NT2/D1 (cell line): ENCODE measurements around the gene RARS1.

Experiments
- SUZ12 ChIP-seq: IDR thresholded peaks from 2 replicates; pipeline ENCODE4 v1.6.1; 2011; ENCODE audit not compliant: insufficient read length, insufficient read depth; ENCODE audit errors: extremely low read depth
- YY1 ChIP-seq: IDR thresholded peaks from 2 replicates; pipeline ENCODE4 v1.6.1; 2011; ENCODE audit not compliant: insufficient read length, insufficient read depth
- ZNF274 ChIP-seq: IDR thresholded peaks from 2 replicates; pipeline ENCODE4 v1.6.1; 2011; ENCODE audit warnings: mild to moderate bottlenecking, low read depth, low read length

DNA sequence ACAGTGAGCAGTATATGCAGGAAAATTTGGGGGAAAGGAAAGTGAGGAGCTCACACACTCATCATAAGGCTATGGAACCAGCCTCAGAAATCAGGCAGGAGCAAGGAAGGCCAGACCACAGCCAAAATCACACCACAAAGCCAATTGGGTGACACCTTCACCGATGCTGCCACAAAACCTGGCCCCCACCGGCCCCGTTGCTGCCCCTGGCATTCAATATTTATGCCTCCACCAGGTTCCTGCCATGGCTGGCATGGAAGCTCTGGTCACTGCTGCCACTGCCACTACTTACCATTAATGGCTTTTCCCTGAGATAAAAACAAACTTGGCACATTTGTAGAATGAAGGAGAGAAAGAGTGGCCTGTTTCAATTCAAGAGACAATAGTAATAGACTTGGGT, 28.7 kb upstream of the RARS1 start:
- TF ChIP-seq SUZ12 (no peak), YY1 (no peak), ZNF274 (no peak)
